Panc1 (cell line): ENCODE results near the gene NOVA2. TPM values are rescaled to one million over a fixed set of nuclear protein-coding genes. Genes with fewer than 3 reads are reported as not detected.

Experiments used
- ATAC-seq: fragments of 200-7000 bp; cut with Tn5 transposase; 2 replicates; pipeline ENCODE4 v1.9.1; 2020; ENCODE audit warnings: mild to moderate bottlenecking, moderate library complexity
- Bru-seq: library from RNA; stranded (reverse); fragments of 400-500 nt; gene quantifications from one replicate; lab custom pipeline; 2021; lab: Mats Ljungman, UMichigan
- BruChase-seq, 2 experiments: library from RNA; stranded (reverse); fragments of 400-500 nt; gene quantifications; one replicate each; lab custom pipeline; 2021; lab: Mats Ljungman, UMichigan
- BruUV-seq: library from RNA; stranded (reverse); fragments of 400-500 nt; replicated peaks from 2 replicates; lab custom pipeline; 2021; lab: Mats Ljungman, UMichigan
- CTCF ChIA-PET: fragments of 300-600 bp; sonication (Branson Sonifier 250); formaldehyde crosslinking; loops from one replicate; lab custom pipeline; 2022; ENCODE audit warnings: antibody characterized with exemption; lab: Charles Lee
- POLR2A ChIA-PET: fragments of 300-600 bp; sonication (Branson Sonifier 250); formaldehyde crosslinking; loops from one replicate; lab custom pipeline; 2022; ENCODE audit warnings: antibody characterized with exemption; lab: Charles Lee
- DNase-seq: peaks from one replicate; pipeline ENCODE4 v3.0.0-alpha.2; 2010; ENCODE audit warnings: low read depth, low spot score
- H3K27ac ChIP-seq: 2 replicates; pipeline ENCODE4 v1.5.1; 2011; ENCODE audit warnings: mild to moderate bottlenecking, low read length, inconsistent platforms
- H3K27me3 ChIP-seq: fragments of 200-500 bp; sonication (Bioruptor generic); 2 replicates; pipeline ENCODE4 v1.6.0; 2014; ENCODE audit warnings: low read length, inconsistent platforms; ENCODE audit not compliant: control insufficient read depth, insufficient read depth
- H3K36me3 ChIP-seq: fragments of 200-500 bp; sonication (Bioruptor generic); 2 replicates; pipeline ENCODE4 v1.5.1; 2014; ENCODE audit warnings: inconsistent platforms, mild to moderate bottlenecking, low read length, moderate library complexity; ENCODE audit not compliant: control insufficient read depth, insufficient read depth
- H3K4me1 ChIP-seq: 2 replicates; pipeline ENCODE4 v1.5.1; 2011; ENCODE audit warnings: inconsistent platforms, mild to moderate bottlenecking, low read length, moderate library complexity; ENCODE audit not compliant: control insufficient read depth, insufficient read depth
- H3K4me3 ChIP-seq, 2 experiments: 2 replicates each; pipeline ENCODE4 v1.5.1; 2011 to 2012; ENCODE audit warnings: low read depth in 2 of 2, low read length in 2 of 2, mild to moderate bottlenecking in 2 of 2, inconsistent platforms in 1 of 2, moderate library complexity in 1 of 2
- H3K9me3 ChIP-seq: fragments of 200-500 bp; sonication (Bioruptor generic); 2 replicates; pipeline ENCODE4 v1.5.1; 2014; ENCODE audit warnings: low read depth, mild to moderate bottlenecking, inconsistent platforms, low read length, moderate library complexity; ENCODE audit not compliant: control insufficient read depth, insufficient read depth
- CTCF ChIP-seq: fragments of 450-650 bp; IDR thresholded peaks from 2 replicates; pipeline ENCODE4 v1.5.1; 2017; ENCODE audit warnings: mild to moderate bottlenecking
- POLR2AphosphoS5 ChIP-seq: IDR thresholded peaks from 2 replicates; pipeline ENCODE4 v1.6.1; 2012; ENCODE audit warnings: mild to moderate bottlenecking, low read depth, low read length, moderate library complexity
- REST ChIP-seq, 2 experiments: IDR thresholded peaks; 2 replicates each; pipeline ENCODE4 v1.6.1; 2011 to 2012; ENCODE audit warnings: low read depth in 2 of 2, control low read depth in 1 of 2, low read length in 1 of 2, mild to moderate bottlenecking in 1 of 2, moderate library complexity in 1 of 2; ENCODE audit not compliant: insufficient read depth in 1 of 2
- SIN3A ChIP-seq: IDR thresholded peaks from 2 replicates; pipeline ENCODE4 v1.6.1; 2012; ENCODE audit warnings: low read depth, mild to moderate bottlenecking, low read length, moderate library complexity, borderline replicate concordance; ENCODE audit not compliant: insufficient read depth
- TCF7L2 ChIP-seq: IDR thresholded peaks from 2 replicates; pipeline ENCODE4 v1.6.1; 2011; ENCODE audit warnings: mild to moderate bottlenecking, low read depth, low read length, inconsistent platforms
- in situ Hi-C: cut with HindIII; loops from 2 replicates; pipeline ENCODE4 v1.10.0; 2016; ENCODE audit warnings: low sequenced_read_pairs, low pct_unique_long_range_greater_than_20kb
- intact Hi-C: fragments of 100-400 bp; cut with micrococcal nuclease; formaldehyde crosslinking; loops from one replicate; pipeline ENCODE4 v1.10.0; 2022; ENCODE audit not compliant: unreplicated experiment
- long read RNA-seq: library from polyadenylated mRNA; unstranded; transcript quantifications from one replicate; pipeline ENCODE4 v2.0.0, GENCODE V29; 2021; ENCODE audit not compliant: unreplicated experiment
- polyA plus RNA-seq: library from polyadenylated mRNA; unstranded; fragments of >200 nt; gene quantifications from one replicate; pipeline ENCODE4 v1.2.1, GENCODE V29; 2012; ENCODE audit warnings: missing spikeins; ENCODE audit not compliant: insufficient read length
- total RNA-seq: library from RNA; stranded (reverse); gene quantifications from one replicate; pipeline ENCODE4 v1.2.1, GENCODE V29; 2021; ENCODE audit not compliant: unreplicated experiment

The NOVA2 gene
- total RNA-seq: 0.44 TPM
- polyA plus RNA-seq: 1.1 TPM
- Bru-seq, nascent RNA: percentile 23 among the genes with signal in this experiment
- BruChase-seq, experiment 1, labeled RNA remaining after a 2-hour chase: percentile 26 among the genes with signal in this experiment
- BruChase-seq, experiment 2, labeled RNA remaining after a 6-hour chase: percentile 28 among the genes with signal in this experiment
- long read RNA-seq: 0 reads

DNA sequence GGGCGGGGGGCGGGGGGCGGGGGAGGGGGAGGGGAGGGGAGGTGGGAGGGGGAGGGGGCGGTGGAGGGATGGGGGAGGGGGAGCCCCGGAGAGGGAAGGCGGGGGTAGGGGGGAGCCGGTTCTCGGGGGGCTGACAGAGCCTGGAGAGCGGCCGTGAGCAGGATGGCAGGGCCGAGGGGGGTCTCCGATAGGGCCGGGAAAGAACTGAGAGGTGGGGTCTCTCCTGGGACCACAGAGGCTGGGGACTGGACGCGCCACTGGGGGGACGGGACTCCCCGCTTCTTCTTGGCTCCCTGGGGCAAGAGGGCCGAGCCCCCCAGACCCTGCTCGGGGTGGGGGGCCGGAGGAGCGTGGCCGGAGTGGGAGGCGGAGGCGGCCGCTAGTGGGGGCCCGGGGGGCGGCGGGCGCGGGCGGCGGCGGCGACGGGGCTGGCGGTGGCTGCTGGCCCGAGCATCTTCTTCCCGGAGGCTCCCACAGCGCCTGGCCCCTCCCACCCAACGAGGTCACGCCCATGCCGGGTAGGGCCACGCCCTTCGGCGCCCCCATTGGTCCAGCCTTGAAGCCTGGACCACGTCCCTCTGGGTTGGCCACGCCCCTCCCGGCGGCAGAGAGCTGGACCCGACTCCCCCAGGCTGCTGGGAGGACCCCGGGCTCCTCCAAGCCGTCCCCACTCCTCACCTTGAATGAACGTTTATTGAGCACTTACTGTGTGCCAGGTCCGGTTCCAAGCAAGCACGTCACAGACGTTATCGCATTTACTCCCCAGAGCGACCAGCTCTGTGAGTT, at the start of gene NOVA2:
Gene NOVA2 (minus strand): TSS at position 313 of the 786 bp plus-strand sequence. CDS start 514 bp downstream, outside the sequence.
- H3K9me3 ChIP-seq: no peaks in the 10 kb centered on the region
- no peak for DNase-seq
- ChIA-PET POLR2A (no interaction called here), CTCF (no interaction called here)
- intact Hi-C loops: no loop called here
- in situ Hi-C loops: no loop called here
- TF ChIP-seq SIN3A: no peak
- no peak for TF ChIP-seq TCF7L2
- TF ChIP-seq REST (IDR thresholded peaks at IDR 0.05; ENCODE audit: insufficient read depth in 1 of 2, low read depth in 2 of 2, low read length in 1 of 2): no peak
- TF ChIP-seq CTCF: no peak
- TF ChIP-seq POLR2AphosphoS5: no peak
- no peaks in the 10 kb centered on the region for H3K36me3 ChIP-seq
- H3K27ac ChIP-seq: no peak within 1 kb of the TSS
- peak; percentile 93 for ATAC-seq
- H3K4me1 ChIP-seq: 0 out of 2 replicates have a peak, but pooled peaks cover 5% of the 10 kb centered on the region
- H3K4me3 ChIP-seq: peak within 1 kb of the TSS; percentile 36 to 39
- no peaks in the 10 kb centered on the region for H3K27me3 ChIP-seq
- no TSS peak for BruUV-seq

GRCh38 chr19:46023311-46023779, 49.7 kb upstream of the NOVA2 start:
- Histone ChIP-seq H3K27me3 (no peaks in the 10 kb centered on the region), H3K27ac (no peak overlapping the region), H3K4me1 (no peaks in the 10 kb centered on the region), H3K4me3 (no peak overlapping the region), H3K36me3 (no peaks in the 10 kb centered on the region), H3K9me3 (no peaks in the 10 kb centered on the region)
- intact Hi-C loops (no loop called here), in situ Hi-C loops (no loop called here)
- no TSS peak for BruUV-seq
- ATAC-seq (no peak), DNase-seq (no peak)
- CTCF ChIA-PET: interaction anchor here (0.7 kb wide), 1 partner anchor 55 kb away, joined by 8 read pairs; no protein-coding TSS in a partner anchor
- POLR2A ChIA-PET: no interaction called here
- TF ChIP-seq REST (IDR thresholded peaks at IDR 0.05; ENCODE audit: insufficient read depth in 1 of 2, low read depth in 2 of 2, low read length in 1 of 2) (no peak), TCF7L2 (no peak), CTCF (no peak), SIN3A (no peak), POLR2AphosphoS5 (no peak)
